ENCODE data around the gene IQCB1.

- TF ChIP-seq CTCF (IDR thresholded peaks at IDR 0.05) (no peak), POLR2A (IDR thresholded peaks at IDR 0.05) (no peak)
These were observed 43.6 kb upstream of the IQCB1 start for GRCh38 chr3:121878411-121878810.

Data from heart left ventricle (tissue), 13 donors.